Lung (tissue), 12 donors: ENCODE data around the gene EXPH5. TPM values are rescaled to one million over a fixed set of nuclear protein-coding genes. Genes with fewer than 3 reads are reported as not detected.

Experiments used
- ATAC-seq: fragments of 200-7000 bp; cut with Tn5 transposase; one replicate; pipeline ENCODE4 v1.9.1; 2020; ENCODE audit warnings: moderate number of reproducible peaks; ENCODE audit not compliant: insufficient read depth, low FRiP score
- DNase-seq, 3 donors: peaks; one replicate each; pipeline ENCODE4 v3.0.0-alpha.2; 2013 to 2017
- H3K27ac ChIP-seq, 2 donors: one replicate each; pipeline ENCODE4 v1.5.1; 2013; ENCODE audit warnings: mild to moderate bottlenecking in 2 of 2, moderate library complexity in 2 of 2, control low read depth in 1 of 2, inconsistent platforms in 1 of 2, low read depth in 1 of 2, low read length in 1 of 2
- H3K27me3 ChIP-seq, 3 donors: one replicate each; pipeline ENCODE4 v1.5.1; 2013; ENCODE audit warnings: low read length in 2 of 3; ENCODE audit not compliant: control insufficient read depth in 3 of 3, insufficient read depth in 3 of 3
- H3K36me3 ChIP-seq, 4 donors: one replicate each; pipeline ENCODE4 v1.5.1; 2013; ENCODE audit warnings: low read length in 4 of 4, mild to moderate bottlenecking in 1 of 4, moderate library complexity in 1 of 4; ENCODE audit not compliant: control insufficient read depth in 4 of 4, insufficient read depth in 4 of 4
- H3K4me1 ChIP-seq, 5 donors: one replicate each; pipeline ENCODE4 v1.5.1; 2013; ENCODE audit warnings: low read length in 5 of 5, mild to moderate bottlenecking in 2 of 5, moderate library complexity in 1 of 5; ENCODE audit not compliant: control insufficient read depth in 5 of 5, insufficient read depth in 5 of 5
- H3K4me3 ChIP-seq: one replicate; pipeline ENCODE4 v1.5.1; 2013; ENCODE audit warnings: mild to moderate bottlenecking, control low read depth, moderate library complexity
- H3K9ac ChIP-seq, 2 donors: one replicate each; pipeline ENCODE4 v1.5.1; 2013; ENCODE audit warnings: low read length in 2 of 2, control low read depth in 1 of 2; ENCODE audit not compliant: insufficient read depth in 1 of 2
- H3K9me3 ChIP-seq, 4 donors: one replicate each; pipeline ENCODE4 v1.5.1; 2013; ENCODE audit warnings: low read length in 3 of 4, mild to moderate bottlenecking in 1 of 4, moderate library complexity in 1 of 4; ENCODE audit not compliant: control insufficient read depth in 4 of 4, insufficient read depth in 3 of 4
- CTCF ChIP-seq: IDR thresholded peaks from 2 replicates; pipeline ENCODE4 v1.5.1; 2012; ENCODE audit warnings: mild to moderate bottlenecking; ENCODE audit errors: control extremely low read depth, extremely low read depth
- WGBS, 2 donors: extraction: QIAGEN DNeasy Blood & Tissue Kit; methylation state at CpG; one replicate each; pipeline ENCODE4 v1.1.7; 2013; 5-methylcytosine and 5-hydroxymethylcytosine counted together
- polyA plus RNA-seq, 2 donors: library from polyadenylated mRNA; stranded (reverse); fragments of 200-250 nt; gene quantifications; one replicate each; pipeline ENCODE4 v1.2.1, GENCODE V29; 2013
- total RNA-seq, 2 donors: library from RNA; depleted of rRNA in 1 of 2; stranded (reverse); fragments of >200 nt in 1 of 2; gene quantifications; one replicate each; pipeline ENCODE4 v1.2.1, GENCODE V29; 2014 to 2021
- donor health status: control.
- donor health status: control.
- donor health status: Bipolar disorder and iron deficiency.
- donor health status: healthy.
- donor health status: DM: yes; HTN: yes; CAD: no.

Gene EXPH5
- total and polyA plus RNA-seq, 4 donors = 1.1 to 28.8 (median 15.2) TPM

GRCh38 chr11:108530426-108530825 lies 63.1 kb downstream of the EXPH5 start:
- WGBS, 2 donors = 97 to 98% methylated on average over 5 of the region's 5 CpGs
- TF ChIP-seq CTCF = no peak
- H3K27ac ChIP-seq = no peak overlapping the region
- peaks cover 0 to 2% (median 0%) of the 10 kb centered on the region in 4 donors for H3K36me3 ChIP-seq
- H3K27me3 ChIP-seq = no peaks in the 10 kb centered on the region
- DNase-seq (no peak), ATAC-seq (no peak)
- no peaks in the 10 kb centered on the region for H3K9me3 ChIP-seq
- no peak overlapping the region for H3K9ac ChIP-seq
- no peak overlapping the region for H3K4me3 ChIP-seq
- peaks cover 0 to 2% (median 0%) of the 10 kb centered on the region in 5 donors for H3K4me1 ChIP-seq

GRCh38 chr11:108527382-108527781 lies 66.2 kb downstream of the EXPH5 start:
- Histone ChIP-seq H3K4me1 (no peaks in the 10 kb centered on the region), H3K27ac (no peak overlapping the region), H3K4me3 (no peak overlapping the region), H3K9me3 (no peaks in the 10 kb centered on the region), H3K27me3 (no peaks in the 10 kb centered on the region), H3K9ac (no peak overlapping the region), H3K36me3 (peaks cover 0 to 2% (median 0%) of the 10 kb centered on the region in 4 donors)
- WGBS, 2 donors = 83 to 86% methylated on average over 6 of the region's 6 CpGs
- no peak for TF ChIP-seq CTCF
- no peak for ATAC-seq
- no peak for DNase-seq

GRCh38 chr11:108525161-108525560 lies 68.4 kb downstream of the EXPH5 start:
- no peak for TF ChIP-seq CTCF
- H3K27ac ChIP-seq = no peak overlapping the region
- H3K36me3 ChIP-seq = no peaks in the 10 kb centered on the region
- no peak overlapping the region for H3K4me3 ChIP-seq
- DNase-seq = no peak
- no peaks in the 10 kb centered on the region for H3K4me1 ChIP-seq
- H3K27me3 ChIP-seq = no peaks in the 10 kb centered on the region
- H3K9me3 ChIP-seq = no peaks in the 10 kb centered on the region
- WGBS, 2 donors = 68 to 84% methylated on average over 1 of the region's 1 CpG
- no peak for ATAC-seq
- no peak overlapping the region for H3K9ac ChIP-seq

- no peak for TF ChIP-seq CTCF
- no peak for DNase-seq
- no peak overlapping the region for H3K4me3 ChIP-seq
- no peak overlapping the region for H3K9ac ChIP-seq
- no peak overlapping the region for H3K27ac ChIP-seq
- no peaks in the 10 kb centered on the region for H3K9me3 ChIP-seq
- no peaks in the 10 kb centered on the region for H3K27me3 ChIP-seq
- no peak for ATAC-seq
- H3K36me3 ChIP-seq = no peaks in the 10 kb centered on the region
- no peaks in the 10 kb centered on the region for H3K4me1 ChIP-seq
These were observed 69.1 kb downstream of the EXPH5 start for GRCh38 chr11:108524422-108524821.
